Stomach (tissue), 9 donors: ENCODE data around the gene DYNLT1. TPM values are rescaled to one million over a fixed set of nuclear protein-coding genes. Genes with fewer than 3 reads are reported as not detected.

Experiments used
- DNase-seq, 2 donors: peaks; one replicate each; pipeline versions ENCODE4 v3.0.0 to v3.0.0-alpha.2; 2013 to 2019
- H3K27ac ChIP-seq, 5 donors: fragments of 200-600 bp in 4 of 5; sonication (generic) in 4 of 5; one replicate each; pipeline ENCODE4 v1.5.1; 2013 to 2019; ENCODE audit warnings: mild to moderate bottlenecking in 1 of 5, moderate library complexity in 1 of 5
- H3K27me3 ChIP-seq, 3 donors: fragments of 200-600 bp; sonication (generic); one replicate each; pipeline ENCODE4 v1.5.1; 2017 to 2019; ENCODE audit warnings: mixed run types in 1 of 3
- H3K36me3 ChIP-seq, 4 donors: fragments of 200-600 bp; sonication (generic); 1 replicate in 3 of 4; 2 replicates in 1 of 4; pipeline ENCODE4 v1.5.1; 2016 to 2019
- H3K4me1 ChIP-seq, 4 donors: fragments of 200-600 bp; sonication (generic); one replicate each; pipeline ENCODE4 v1.5.1; 2016 to 2019
- H3K4me3 ChIP-seq, 4 donors: fragments of 200-600 bp; sonication (generic) in 3 of 4; one replicate each; pipeline ENCODE4 v1.5.1; 2016 to 2019; ENCODE audit warnings: mild to moderate bottlenecking in 1 of 4
- H3K9me3 ChIP-seq, 4 donors: fragments of 200-600 bp; sonication (generic); one replicate each; pipeline ENCODE4 v1.5.1; 2016 to 2019
- EP300 ChIP-seq: sonication (generic); formaldehyde crosslinking; IDR thresholded peaks from one replicate; pipeline ENCODE4 v1.6.1; 2017; ENCODE audit warnings: antibody characterized with exemption
- POLR2A ChIP-seq, 4 donors: fragments of 450-650 bp; IDR thresholded peaks; one replicate each; pipeline ENCODE4 v1.6.1; 2016; ENCODE audit warnings: antibody characterized with exemption in 4 of 4, control low read depth in 2 of 4, mild to moderate bottlenecking in 1 of 4, moderate library complexity in 1 of 4
- POLR2AphosphoS5 ChIP-seq, 3 donors: sonication (generic); formaldehyde crosslinking; IDR thresholded peaks; one replicate each; pipeline ENCODE4 v1.6.1; 2016; ENCODE audit warnings: antibody characterized with exemption in 3 of 3
- WGBS, 5 donors: extraction: QIAGEN DNeasy Blood & Tissue Kit in 3 of 5; methylation state at CpG; one replicate each; pipeline versions ENCODE4 v1.1.5 to v1.1.7; 2013 to 2018; 5-methylcytosine and 5-hydroxymethylcytosine counted together
- intact Hi-C: fragments of 100-400 bp; cut with DNase I; formaldehyde crosslinking; loops from one replicate; pipeline ENCODE4 v1.15.1; 2023; ENCODE audit warnings: low total_unique reads
- polyA plus RNA-seq, 3 donors: library from polyadenylated mRNA; stranded (reverse); fragments of 200-250 nt; gene quantifications; one replicate each; pipeline ENCODE4 v1.2.3, GENCODE V29; 2013
- total RNA-seq, 5 donors: library from RNA; depleted of rRNA; stranded (reverse); fragments of >200 nt; gene quantifications; one replicate each; pipeline versions ENCODE4 v1.1.0 to v1.2.3, GENCODE V29; 2014 to 2016
- TF ChIP-seq, protein P1 (sequence below), 7 experiments: fragments of 450-650 bp in 4 of 7; fragments of 200-600 bp in 3 of 7; sonication (generic) in 3 of 7; IDR thresholded peaks; one replicate each; pipeline ENCODE4 v1.5.1; 2016 to 2019; ENCODE audit warnings: antibody characterized with exemption in 7 of 7, control low read depth in 2 of 7, mild to moderate bottlenecking in 1 of 7
- donor health status: healthy with polysubstance abuse.
- donor health status: Bipolar disorder and iron deficiency.
- donor health status: healthy.

DYNLT1 gene
- total and polyA plus RNA-seq, 8 donors: 5.8 to 294 (median 144) TPM

DNA sequence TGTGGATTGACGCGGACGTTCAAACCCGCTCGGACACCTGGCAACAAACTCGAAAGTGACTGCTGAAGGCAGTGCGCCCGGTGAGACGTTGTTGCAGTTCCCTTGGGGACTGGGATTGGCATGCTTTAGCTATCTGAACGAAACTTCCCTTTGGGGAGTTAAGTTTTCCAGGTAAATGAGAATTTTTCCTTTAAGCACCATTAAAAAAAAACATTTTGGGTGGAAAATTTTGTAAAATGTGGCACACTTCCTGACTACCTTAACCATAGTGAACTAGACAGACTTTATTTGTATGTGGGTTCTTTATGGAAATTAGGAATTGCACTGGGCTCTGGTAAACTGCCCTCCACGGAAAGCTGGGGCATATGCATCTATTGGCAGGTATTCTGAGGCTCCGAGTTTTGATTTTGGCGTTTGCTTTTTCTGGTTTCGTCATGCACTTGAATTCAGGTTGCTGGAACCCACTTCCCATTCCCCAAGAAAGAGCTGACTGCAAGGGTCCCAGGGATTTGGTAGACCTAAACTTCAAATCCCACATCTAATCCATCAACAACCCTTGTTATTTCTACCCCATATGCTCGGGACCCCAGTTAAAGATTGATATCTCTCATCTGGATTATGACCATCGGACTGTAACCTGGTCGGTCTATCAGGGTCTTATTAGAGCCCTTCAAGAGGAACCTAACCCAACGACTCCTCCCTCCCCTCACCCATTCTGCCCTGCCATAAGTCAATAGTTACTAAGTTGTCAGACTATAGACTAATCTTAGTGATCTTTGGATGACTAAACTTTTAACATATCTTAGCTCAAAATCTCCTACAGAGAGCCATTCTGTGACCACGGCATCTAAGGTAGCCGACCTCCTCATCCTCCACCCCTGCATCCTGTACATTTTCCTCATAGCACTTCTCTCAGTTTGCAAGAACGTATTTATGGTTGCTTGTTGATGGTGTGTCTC, 800 bp upstream of the DYNLT1 start:
- TF ChIP-seq, protein P1, sequence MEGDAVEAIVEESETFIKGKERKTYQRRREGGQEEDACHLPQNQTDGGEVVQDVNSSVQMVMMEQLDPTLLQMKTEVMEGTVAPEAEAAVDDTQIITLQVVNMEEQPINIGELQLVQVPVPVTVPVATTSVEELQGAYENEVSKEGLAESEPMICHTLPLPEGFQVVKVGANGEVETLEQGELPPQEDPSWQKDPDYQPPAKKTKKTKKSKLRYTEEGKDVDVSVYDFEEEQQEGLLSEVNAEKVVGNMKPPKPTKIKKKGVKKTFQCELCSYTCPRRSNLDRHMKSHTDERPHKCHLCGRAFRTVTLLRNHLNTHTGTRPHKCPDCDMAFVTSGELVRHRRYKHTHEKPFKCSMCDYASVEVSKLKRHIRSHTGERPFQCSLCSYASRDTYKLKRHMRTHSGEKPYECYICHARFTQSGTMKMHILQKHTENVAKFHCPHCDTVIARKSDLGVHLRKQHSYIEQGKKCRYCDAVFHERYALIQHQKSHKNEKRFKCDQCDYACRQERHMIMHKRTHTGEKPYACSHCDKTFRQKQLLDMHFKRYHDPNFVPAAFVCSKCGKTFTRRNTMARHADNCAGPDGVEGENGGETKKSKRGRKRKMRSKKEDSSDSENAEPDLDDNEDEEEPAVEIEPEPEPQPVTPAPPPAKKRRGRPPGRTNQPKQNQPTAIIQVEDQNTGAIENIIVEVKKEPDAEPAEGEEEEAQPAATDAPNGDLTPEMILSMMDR (IDR thresholded peaks at IDR 0.05): no peak
- TF ChIP-seq POLR2AphosphoS5 (IDR thresholded peaks at IDR 0.05) (no peak), POLR2A (IDR thresholded peaks at IDR 0.05) (no peak), EP300 (no peak)
- Histone ChIP-seq H3K27me3 (no peaks in the 10 kb centered on the region), H3K4me1 (peaks cover 29 to 61% (median 38%) of the 10 kb centered on the region in 4 donors), H3K4me3 (peak overlapping the region; percentile 81 to 98 (median 90)), H3K27ac (peak overlapping the region; percentile 98 to 100 (median 99)), H3K9me3 (no peaks in the 10 kb centered on the region), H3K36me3 (peaks cover 0 to 6% (median 0%) of the 10 kb centered on the region in 4 donors)
- peak in 1 of 2 donors; percentile 14 for DNase-seq
- 24 to 27% (median 25%) methylated on average over 21 of the region's 21 CpGs for WGBS, 5 donors
- intact Hi-C loops: no loop called here

DNA sequence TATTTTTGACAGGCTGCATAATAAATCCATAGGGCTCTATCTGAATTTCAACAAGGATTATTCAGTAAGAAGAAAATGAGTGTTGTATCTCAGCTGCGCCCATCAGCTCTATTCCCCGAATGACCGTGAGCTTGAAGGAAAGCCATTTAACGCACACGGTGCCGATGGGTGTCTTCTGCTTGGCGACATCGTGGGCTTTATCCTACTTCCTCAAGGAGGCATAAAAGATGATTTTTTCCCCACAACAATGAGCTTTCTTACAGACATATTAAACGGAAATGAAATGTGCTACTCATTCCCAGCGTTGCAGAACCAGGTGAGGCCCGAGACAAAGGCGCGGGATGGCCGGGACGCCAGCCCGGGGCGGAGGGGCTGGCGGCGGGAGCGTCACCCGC, 710 bp downstream of the DYNLT1 start:
- Histone ChIP-seq H3K4me1 (peaks cover 31 to 76% (median 44%) of the 10 kb centered on the region in 4 donors), H3K36me3 (peaks cover 0 to 21% (median 4%) of the 10 kb centered on the region in 4 donors), H3K27ac (peak overlapping the region; percentile 98 to 100 (median 99)), H3K4me3 (peak overlapping the region; percentile 81 to 98 (median 90)), H3K9me3 (no peaks in the 10 kb centered on the region), H3K27me3 (no peaks in the 10 kb centered on the region)
- TF ChIP-seq POLR2AphosphoS5 (IDR thresholded peaks at IDR 0.05): no peak
- TF ChIP-seq, protein P1 (IDR thresholded peaks at IDR 0.05): no peak
- no peak for TF ChIP-seq POLR2A (IDR thresholded peaks at IDR 0.05)
- TF ChIP-seq EP300: no peak
- WGBS, 5 donors: 0 to 2% (median 1%) methylated on average over 18 to 21 of the region's 21 CpGs
- DNase-seq: no peak
- intact Hi-C loops: no loop called here

DNA sequence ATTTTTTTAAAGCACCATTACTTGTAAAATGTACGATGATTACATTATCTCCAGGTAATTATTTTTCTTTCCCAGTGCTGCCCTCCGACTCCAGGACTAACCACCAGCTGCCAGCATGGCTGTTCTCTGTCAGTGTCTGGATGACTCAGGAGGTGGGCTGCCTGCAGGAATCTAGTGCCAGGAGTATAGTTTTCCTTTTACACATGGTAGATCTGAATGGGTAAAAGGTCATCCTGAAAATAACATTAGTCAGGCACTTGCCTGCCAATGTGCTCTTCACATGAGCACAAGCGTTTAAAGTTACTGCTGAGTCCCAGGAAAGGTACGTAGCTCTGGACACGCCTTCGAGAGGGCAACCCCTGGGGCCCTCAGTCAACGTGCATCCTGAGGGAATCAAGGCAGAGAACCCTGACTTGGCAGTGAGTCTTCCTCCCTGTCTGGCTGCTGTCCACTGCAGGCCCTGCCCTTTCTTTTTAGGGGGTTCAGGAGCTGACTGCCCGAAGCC, 2.4 kb downstream of the DYNLT1 start:
- intact Hi-C loops: no loop called here
- Histone ChIP-seq H3K4me1 (peaks cover 31 to 76% (median 48%) of the 10 kb centered on the region in 4 donors), H3K36me3 (peaks cover 0 to 30% (median 10%) of the 10 kb centered on the region in 4 donors), H3K4me3 (peak overlapping the region in 1 of 4 donors; percentile 86), H3K9me3 (no peaks in the 10 kb centered on the region), H3K27me3 (no peaks in the 10 kb centered on the region), H3K27ac (peak overlapping the region in 4 of 5 donors; percentile 98 to 100 (median 99))
- DNase-seq: peak; percentile 22 to 61
- TF ChIP-seq, protein P1 (IDR thresholded peaks at IDR 0.05): no peak
- peak in 1 of 3 donors; percentile 75 for TF ChIP-seq POLR2AphosphoS5 (IDR thresholded peaks at IDR 0.05)
- 31 to 56% (median 36%) methylated on average over 8 of the region's 8 CpGs for WGBS, 5 donors

DNA sequence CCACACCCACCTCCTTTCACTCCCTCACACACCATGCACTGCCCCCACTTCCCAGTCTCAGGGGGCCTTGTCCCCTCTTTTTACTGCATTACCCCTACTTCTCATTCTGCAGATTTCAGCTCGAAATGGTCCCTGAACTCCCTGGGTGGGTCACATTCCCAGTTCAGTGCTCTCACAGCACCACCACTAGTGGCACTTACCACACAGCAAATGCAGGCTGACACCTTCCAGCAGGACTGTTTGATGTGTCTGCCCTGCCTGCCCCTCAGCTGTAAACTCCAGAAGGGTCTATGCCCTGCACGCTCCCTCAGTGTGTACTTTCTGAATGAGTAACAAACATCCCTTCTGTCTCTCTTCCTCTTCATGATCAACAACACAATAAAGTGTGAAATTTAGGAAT, 4.0 kb downstream of the DYNLT1 start:
- intact Hi-C loops: no loop called here

More for the DNA sequence above, 4.0 kb downstream of the DYNLT1 start:
- 64 to 79% (median 68%) methylated on average over 2 of the region's 2 CpGs for WGBS, 5 donors
- peaks cover 10 to 47% (median 26%) of the 10 kb centered on the region in 4 donors for H3K36me3 ChIP-seq
- no peak overlapping the region for H3K4me3 ChIP-seq
- no peaks in the 10 kb centered on the region for H3K9me3 ChIP-seq
- no peaks in the 10 kb centered on the region for H3K27me3 ChIP-seq
- DNase-seq: peak in 1 of 2 donors; percentile 23
- H3K27ac ChIP-seq: peak overlapping the region in 1 of 5 donors; percentile 8
- peaks cover 31 to 60% (median 46%) of the 10 kb centered on the region in 4 donors for H3K4me1 ChIP-seq
- TF ChIP-seq EP300 (no peak), POLR2AphosphoS5 (IDR thresholded peaks at IDR 0.05) (no peak), POLR2A (IDR thresholded peaks at IDR 0.05) (no peak)
- TF ChIP-seq, protein P1 (IDR thresholded peaks at IDR 0.05): no peak
